ENCODE results near the gene BCAS3.

BCAS3 gene

DNA sequence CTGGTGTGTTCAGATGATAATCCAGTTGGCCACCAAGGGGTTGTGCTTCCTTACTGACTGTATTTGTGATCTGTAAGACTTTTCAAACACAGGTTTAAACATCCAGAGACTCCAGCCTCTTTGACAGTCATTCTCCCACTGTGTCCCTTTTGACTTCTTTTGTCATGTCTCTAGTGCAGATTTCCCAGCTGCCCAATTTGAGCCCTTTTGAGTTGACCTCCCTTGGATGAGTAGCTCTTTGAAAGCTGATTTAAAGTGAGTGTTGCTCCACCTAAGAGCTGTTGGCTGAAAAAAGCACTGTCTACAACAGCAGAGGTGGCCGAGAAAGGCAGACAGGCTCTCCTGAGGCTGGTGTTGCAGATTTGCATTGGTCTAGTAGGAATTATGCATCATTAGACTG, 533.6 kb downstream of the BCAS3 start:
- DNase-seq = no peak

DNA sequence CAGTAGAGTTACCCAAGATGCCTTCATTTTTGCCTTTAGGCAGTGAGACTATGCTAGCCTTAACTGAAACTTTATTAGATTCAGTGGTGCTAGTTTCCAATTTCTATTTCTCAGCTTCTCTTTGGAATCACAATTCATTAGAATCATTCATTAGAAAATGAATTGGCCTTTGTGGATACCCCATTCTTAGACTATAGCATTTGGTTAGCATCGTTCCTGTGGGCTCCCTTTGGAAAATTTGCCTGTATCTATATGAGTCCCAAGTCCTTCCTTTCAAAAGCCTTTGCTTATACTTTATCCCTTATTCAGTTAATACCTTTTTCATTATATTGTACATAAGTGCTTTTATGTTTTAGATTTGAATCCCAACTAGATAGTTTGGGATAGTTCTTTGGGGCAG, 535.0 kb downstream of the BCAS3 start:
- no peak for DNase-seq

DNA sequence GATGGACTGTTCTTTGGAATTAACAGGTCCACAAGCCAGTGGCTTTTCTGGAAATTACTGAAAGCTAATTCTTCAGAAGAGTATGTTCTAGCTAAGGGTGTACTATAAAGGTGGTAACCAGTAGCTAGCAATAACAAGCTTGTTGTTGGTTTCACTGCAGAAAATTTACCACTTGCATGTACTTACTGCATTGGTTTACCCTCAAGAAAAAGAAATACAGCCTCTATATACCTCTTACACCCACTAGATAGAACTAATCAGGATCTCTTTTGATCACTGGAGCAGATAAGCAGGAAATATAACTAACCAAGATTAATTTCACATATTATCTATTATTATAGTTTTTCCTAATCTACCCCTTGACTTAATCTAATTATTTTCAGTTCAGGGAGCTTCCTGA, 537.1 kb downstream of the BCAS3 start:
- DNase-seq = no peak

DNA sequence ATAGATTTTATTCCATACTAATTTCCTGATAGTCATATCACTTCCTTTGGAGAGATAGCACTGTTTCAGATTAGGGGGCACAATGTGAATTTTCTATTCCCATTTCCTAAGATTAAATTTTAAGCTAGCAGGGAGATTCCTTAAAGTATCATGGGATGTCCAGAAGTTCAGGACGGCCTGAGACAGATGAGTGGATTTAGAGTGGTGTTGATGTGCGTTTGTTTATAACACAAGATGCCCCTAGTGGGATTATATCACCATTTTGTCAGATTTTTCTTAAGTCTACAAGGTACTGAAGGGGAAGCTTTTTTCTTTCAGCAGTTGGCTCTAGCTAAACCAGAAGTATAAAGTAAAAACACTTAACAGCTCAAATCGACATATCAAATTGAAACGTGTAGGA, 538.4 kb downstream of the BCAS3 start:
- no peak for DNase-seq

DNA sequence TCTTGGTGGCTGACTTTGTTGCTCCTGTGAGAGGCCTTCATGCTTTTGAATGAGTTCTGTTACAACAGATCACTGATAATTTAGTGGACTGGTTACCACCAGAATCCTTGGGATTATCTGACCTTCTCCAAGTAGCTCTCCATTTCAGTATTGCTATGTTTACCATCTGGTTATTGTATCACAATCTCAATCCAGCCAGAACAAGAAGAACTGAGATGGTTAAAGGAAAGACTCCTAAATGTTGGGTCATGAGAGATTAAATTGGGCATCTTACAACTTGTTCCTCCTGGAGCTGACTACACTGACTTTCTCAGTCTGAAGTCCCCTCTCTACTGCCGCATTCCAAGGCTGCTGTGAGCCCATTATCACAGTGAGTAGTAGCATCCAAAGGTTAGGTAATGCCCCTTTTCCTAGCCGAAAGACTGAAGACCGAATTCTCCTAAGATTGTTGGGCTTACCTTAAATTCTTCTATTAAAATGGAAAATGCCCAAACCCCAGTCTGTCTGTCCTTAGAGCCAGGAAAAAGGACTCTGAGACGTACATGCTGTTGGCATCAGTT, 540.3 kb downstream of the BCAS3 start:
- no peak for DNase-seq

DNA sequence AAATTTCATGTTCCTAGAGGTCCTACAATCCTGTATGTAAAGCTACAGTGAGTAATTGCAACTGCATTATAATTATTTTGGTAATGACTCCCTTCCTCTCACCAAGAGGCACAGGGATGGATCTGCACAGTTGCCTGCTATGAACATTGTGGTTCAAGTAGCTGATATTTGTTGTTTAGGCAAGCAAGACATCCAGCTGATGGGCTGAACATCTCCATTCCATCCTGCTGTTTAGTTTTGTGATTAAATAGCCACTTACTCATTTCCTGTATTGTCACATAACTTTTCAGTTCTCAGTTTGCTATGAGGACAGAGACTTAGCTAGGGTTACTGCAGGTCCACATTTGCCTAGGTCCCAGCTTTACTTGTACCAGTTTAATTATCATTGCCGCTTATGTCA, 540.8 kb downstream of the BCAS3 start:
- peak; percentile 42 for DNase-seq

DNA sequence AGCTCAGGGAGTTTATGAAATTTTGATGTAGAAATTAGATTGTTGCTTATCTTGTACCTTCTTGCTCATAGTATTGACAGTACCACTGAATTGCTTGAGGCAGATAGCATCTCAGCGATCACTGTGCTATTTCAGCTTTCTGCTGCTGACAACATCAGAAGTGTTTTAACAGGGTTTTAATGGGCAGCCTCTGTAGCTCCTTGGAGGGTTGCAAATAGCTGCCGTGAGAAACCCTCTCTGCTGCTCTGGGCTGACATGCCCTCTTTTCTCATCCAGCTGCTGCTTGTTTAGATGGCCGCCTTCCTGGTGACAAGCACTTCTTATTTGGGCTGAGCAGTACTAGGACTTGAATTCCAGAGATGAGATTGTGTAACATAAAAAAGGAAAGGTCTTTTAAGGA, 541.8 kb downstream of the BCAS3 start:
- DNase-seq = no peak

DNA sequence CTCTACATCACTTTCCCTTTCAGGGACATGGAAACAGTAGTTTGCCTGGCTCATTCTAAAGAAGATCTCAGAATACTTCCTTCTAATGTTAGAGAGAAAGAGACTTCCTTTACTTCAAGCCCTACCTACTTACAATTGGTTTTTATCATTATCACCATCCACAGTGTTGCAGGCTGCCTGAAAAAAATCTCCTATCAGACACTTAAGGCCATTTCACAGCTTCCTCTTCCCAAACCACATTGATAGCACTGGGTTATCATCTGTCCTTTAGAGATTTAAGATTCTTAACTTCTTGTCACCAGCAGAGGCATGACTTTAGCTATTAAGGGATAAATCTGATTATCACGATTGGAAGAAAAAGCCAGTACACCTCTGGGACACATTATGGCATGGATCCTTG, 543.5 kb downstream of the BCAS3 start:
- DNase-seq = peak; percentile 14

DNA sequence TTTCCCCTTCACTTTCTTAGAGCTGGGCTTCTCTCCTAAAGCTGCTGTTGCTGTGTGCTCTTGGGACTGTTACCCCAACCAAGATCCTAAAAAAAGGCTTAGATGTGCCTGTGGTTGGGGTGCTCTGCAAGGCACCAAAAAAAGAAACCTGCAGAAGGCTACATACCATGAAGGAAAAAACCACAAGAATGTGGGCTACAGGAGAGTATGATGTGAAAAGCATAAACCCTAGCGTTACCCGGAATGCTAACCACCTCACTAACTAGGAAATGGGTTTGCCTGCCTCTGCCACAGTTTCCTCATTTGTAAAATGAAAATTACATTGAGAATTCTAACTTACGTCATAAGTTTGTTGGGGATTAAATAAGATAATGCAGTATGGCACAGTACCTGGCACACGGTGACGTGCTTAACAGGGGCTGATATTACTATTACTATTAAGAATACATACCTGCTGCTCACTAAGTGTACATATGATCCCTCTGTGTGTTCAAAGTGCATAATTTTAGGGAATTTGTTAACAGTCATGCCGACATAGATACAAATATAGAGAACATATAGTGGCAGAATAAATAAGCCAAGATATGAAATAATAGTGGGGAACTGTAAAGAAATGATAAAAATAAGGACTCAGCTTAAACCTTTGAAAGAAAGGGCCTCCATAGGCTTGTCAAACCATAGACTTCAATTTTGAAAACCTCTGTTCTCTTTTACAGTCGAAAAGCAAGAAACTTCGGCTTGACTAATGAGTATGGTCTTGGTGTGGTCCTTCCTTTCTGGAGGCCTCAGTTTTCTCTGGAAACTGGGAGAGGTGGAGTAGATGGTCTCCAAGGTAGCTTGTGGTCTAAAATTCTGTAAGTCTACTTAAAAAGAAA, 544.2 kb downstream of the BCAS3 start:
- DNase-seq = peak; percentile 74

DNA sequence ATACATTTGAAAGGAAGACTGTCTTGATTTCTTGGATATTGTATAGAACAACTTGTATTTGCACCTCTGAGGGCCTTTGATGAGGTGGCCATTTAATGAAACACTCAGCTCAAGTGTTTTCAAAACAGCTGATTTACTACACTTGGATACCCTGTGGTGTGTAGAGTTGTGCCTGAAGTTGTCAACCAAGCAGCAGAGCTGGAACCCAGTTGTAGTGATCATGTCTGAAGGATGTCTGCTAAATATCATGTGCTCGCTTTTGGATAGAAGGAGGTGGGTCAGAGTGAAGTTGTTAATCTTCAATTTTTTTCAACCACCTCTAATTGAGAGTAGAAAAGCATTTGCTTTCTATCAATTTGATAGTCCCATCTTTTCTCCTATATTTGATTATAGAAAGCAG, 546.1 kb downstream of the BCAS3 start:
- no peak for DNase-seq

DNA sequence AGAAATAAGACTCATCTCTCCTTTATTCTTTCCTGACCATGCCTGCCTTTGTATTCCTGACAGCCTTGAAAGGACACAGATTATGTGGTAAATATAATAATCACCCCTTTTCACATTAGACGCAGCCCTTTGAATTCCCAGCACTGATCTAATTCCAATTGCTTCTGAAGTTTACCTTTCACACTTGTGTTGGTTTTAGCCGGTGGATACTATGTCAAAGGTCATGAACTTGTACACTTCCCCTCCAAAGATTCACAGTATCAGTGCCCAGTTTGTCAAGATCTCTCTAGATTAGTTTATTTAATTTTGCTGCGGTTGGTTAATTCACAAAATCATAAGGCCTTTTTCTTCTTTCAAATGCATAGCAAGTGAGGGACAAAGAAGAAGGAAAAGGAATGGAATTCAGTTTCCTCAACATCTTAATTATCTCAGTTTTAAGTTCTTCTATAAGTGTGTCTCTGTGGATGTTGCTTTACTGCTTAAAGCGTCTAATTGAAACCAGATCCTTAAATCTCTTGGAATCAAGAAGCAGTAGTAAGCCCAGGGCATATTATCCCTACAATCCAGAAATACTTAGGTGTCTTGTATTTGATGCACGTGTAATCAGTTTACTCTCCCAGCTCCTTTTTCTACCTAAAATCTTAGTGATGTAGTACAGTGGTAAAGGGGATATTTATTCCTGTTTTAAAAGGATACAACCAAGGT, 547.7 kb downstream of the BCAS3 start:
- no peak for DNase-seq

DNA sequence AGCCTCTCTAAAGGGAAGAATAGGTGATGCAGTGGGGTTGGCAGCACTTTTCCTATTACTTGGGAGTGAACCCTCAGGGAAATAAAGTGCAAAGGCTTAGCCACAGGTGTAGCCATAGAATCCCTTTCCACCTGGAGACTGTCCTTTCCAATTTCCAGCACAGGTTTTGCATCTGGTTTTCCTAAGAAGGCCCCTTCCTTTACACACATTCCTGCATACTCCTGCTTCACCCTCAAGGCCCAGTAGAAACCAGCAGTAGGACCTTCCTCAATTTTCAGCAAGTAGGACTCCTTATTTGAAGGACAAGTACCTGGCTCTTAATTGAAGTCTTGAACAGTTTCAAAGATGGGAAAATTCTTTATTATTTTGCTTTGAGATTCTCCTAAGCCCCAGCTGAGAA, 550.2 kb downstream of the BCAS3 start:
- DNase-seq = no peak

DNA sequence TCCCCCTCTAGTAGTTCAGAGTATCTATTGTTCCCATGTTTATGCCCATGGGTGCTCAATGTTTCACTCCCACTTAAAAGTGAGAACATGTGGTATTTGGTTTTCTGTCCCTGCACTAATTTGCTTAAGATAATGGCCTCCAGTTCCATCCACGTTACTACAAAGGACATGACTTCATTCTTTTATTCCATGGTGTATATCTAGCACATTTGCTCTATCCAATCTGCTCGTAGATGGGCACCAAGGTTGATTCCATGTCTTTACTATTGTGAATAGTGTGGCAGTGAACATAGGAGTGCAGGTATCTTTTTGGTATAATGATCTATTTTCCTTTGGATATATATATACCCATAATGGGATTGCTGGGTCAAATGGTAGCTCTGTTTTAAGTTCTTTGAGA, 552.8 kb downstream of the BCAS3 start:
- DNase-seq = no peak

DNA sequence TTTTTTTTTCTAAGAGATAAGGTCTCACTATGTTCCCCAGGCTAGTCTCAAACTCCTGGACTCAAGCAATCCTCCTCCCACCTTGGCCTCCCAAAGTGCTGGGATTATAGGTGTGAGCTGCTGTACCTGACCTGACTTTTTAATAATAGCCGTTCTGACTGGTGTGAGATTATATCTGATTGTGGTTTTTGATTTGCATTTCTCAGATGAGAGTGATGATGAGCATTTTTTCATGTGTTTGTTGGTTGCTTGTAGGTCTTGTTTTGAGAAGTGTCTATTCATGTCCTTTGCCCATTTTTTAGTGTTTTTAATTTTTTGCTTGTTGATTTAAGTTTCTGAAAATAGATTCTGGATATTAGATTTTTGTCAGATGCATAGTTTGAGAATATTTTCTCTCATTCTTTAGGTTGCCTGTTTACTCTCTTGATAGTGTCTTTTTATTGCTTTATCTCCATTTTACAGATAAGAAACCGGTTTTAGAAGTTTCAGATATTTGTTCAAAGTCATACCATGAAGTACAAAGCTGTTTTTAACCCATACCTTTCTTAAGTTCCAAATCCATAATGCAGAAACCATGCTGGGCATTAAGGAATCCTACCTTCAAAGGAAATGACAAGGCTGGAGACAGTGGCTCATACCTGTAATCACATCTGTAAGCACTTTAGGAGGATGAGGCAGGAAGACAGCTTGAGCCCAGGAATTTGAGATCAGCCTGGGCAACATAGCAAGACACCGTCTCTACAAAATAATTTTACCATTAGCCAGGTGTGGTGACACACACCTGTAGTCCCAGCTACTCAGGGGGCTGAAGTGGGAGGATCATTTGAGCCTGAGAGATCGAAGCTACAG, 553.5 kb downstream of the BCAS3 start:
- no peak for DNase-seq

DNA sequence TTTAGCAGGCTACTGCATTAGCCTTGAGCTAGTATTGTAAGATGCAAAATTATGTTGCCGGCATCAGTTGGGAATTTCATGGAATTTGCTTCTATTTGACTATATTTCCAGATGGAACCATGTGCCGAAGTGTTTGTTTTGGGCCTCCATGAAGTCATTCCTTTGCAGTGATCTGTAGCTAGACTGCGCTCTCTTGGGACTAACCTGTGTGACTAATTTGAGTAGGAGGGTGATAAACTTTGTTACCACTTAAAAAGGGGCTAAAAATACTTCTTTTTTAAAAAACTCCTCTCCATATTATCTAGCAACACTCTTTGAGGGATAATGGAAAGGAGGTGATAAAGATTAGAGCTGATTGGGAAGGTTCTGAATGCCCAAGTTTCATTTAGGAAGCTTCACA, 555.2 kb downstream of the BCAS3 start:
- DNase-seq = no peak

DNA sequence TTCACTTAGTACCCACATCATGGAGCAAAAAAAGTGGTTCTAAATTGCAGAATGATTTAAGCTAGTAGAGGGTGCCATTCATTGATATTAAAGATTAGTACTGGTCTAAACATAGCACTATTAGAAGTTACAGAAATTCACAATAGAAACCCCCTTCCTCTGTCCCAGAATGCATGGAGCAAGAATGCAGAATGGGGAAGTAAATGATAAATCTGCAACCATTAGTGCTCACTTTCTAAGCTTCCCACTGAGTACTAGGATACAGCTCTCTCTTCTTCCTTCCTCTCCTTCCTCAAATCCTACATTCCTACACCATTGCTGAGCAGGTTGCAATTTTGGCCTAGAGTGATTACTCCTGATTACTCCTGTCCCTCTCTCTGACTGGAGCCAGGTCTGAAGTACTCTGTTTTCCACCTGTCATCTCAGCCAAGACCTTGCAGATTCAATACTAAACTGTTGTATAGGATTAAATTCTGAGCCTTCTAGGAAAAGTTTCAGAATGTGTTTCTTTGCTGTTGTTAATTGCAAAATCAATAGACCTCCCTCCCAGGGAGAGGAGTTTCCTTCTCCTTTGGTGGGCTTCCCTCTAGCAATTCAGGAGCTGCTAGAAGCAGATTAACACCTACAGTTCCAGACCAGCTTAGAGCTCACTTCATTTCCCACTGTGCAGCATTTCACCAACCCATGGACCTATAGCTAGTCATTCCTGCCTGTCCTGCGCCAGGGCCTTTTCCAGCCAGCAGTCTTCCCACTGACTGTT, 556.5 kb downstream of the BCAS3 start:
- DNase-seq = no peak

DNA sequence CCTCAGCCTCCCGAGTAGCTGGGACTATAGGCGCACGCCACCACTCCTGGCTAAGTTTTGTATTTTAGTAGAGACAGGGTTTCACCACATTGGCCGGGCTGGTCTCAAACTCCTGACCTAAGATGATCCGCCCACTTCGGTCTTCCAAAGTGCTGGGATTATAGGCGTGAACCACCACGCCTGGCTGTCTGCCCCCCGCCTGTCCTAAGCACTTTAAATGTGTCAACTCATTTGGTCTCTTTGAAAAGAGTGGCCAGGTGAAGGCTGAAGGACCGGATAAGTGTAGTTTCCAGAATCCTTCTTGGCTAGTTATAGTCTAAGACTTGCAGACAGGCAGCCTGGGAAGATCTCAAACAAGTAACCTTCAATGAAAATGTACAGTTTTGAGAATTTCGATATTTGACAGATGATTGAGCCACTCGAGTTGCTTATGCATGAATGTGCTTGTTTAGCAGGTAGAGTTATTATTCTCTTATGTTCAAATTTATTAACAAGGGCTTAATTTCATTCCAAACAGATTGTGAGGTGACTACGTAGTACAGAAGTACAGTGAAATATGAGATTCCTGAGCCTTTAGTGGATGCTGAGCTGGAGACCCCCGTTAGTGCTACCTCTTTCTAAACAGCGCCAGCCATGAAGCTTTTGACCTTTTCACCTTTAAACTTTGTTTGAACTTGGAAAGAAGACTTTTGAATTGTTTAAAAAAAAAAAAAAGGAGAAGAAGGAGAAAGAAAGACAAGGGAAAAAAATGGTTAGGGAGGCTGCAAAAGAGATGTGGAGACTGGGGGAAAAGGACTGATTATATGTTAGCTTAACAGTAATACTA, 557.6 kb downstream of the BCAS3 start:
- no peak for DNase-seq

DNA sequence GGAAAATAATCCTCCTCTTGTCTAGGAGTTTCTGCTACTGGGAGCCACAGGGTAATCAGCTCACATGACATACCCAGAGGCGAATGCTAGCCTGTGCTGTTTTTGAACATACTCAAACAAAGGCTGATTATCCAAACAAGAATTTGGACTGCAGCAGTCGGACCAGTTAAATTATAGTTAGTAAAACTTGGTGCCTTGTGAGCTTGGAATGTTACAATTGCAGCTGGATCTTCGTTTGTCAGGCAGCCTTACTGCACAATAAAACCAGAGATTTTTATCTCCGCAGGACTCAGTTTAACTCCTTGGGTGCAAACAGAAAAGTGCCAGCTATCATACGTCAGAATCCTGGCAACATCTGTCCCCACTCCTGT, 558.2 kb downstream of the BCAS3 start:
- DNase-seq = no peak

DNA sequence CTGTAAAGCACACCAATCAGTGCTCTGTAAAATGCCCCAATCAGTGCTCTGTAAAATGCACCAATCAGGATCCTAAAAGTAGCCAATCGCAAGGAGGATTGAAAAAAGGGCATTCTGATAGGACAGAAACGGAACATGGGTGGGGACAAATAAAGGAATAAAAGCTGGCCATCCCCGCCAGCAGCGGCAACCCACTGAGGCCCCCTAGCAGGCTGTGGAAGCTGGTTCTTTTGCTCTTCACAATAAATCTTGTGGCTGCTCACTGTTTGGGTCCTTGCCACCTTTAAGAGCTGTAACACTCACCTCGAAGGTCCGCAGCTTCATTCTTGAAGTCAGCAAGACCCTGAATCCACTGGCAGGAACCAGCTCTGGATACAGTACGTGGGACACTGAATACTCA, 559.6 kb downstream of the BCAS3 start:
- DNase-seq = no peak

DNA sequence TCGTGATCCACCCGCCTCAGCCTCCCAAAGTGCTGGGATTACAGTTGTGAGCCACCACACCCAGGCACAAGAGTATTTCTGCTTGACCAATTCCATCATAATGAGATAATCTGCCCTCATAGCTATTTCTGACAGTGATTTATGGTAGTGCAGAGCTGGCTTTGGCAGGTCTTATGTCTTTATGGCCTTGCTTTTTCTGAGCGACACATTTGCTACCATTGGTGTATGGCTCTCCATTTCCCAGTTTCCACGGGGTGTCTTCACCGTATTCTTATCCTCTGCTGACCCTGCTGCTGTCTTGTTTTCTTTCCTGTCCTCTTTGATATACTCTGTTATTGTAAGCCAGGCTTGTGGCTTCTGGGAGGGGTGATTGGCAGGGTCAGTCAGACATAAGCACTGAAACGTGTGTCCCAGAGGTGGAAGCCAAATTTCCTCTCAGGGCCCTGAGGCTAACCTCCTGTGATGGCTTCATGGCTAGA, 560.8 kb downstream of the BCAS3 start:
- DNase-seq = no peak

DNA sequence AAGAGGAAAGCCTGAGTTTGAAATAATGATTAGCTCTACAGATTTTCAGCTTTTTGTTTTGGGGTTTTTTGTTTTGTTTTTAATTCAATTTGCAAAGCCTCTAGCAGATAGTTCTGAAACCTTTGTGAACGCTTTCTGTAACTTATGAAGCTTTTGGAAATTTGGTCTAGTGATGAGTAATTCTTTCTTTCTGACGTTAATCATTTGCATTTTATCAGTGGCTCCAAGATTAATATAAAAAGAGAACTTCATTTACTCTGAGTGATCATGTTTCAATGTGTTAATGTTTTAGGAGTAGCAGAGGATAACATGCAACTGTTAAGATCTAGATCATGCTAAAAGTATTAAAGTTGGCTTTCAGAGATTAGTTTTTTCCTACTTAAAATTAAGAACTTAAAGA, 561.7 kb downstream of the BCAS3 start:
- DNase-seq = no peak

All from activated CD4-positive, alpha-beta T cell treated with anti-CD3 and anti-CD28 coated beads, Interleukin-2, Interleukin-6, amounts not matched to agents 100 ng/mL and 50 ng/mL, durations not matched to agents 16 hours and 8 hours (primary cell).